Liver (tissue), 3 donors: ENCODE measurements around the gene PAX7.

Experiments used
- CTCF ChIP-seq: fragments of 150-350 bp; IDR thresholded peaks from 2 replicates; pipeline ENCODE4 v1.5.1; 2017; ENCODE audit warnings: improper control_type of control experiment, low read depth, low read length; ENCODE audit not compliant: missing input control
- EGR1 ChIP-seq, 2 donors: IDR thresholded peaks; 2 replicates each; pipeline ENCODE4 v1.6.1; 2016 to 2018; ENCODE audit warnings: antibody characterized with exemption in 2 of 2, low read depth in 2 of 2
- GABPA ChIP-seq, 2 donors: IDR thresholded peaks in 1 of 2; conservative IDR thresholded peaks in 1 of 2; 2 replicates each; pipeline ENCODE4 v1.6.1; 2016; ENCODE audit warnings: antibody characterized with exemption in 2 of 2, mild to moderate bottlenecking in 1 of 2, moderate library complexity in 1 of 2
- HNF4G ChIP-seq: IDR thresholded peaks from 2 replicates; pipeline ENCODE4 v1.6.1; 2016; ENCODE audit warnings: antibody characterized with exemption
- RAD21 ChIP-seq, 2 donors: IDR thresholded peaks; 2 replicates each; pipeline ENCODE4 v1.6.1; 2016; ENCODE audit warnings: antibody characterized with exemption in 2 of 2, mild to moderate bottlenecking in 2 of 2
- REST ChIP-seq: IDR thresholded peaks from 2 replicates; pipeline ENCODE4 v1.6.1; 2016; ENCODE audit warnings: antibody characterized with exemption, mild to moderate bottlenecking
- SP1 ChIP-seq: IDR thresholded peaks from 2 replicates; pipeline ENCODE4 v1.6.1; 2018; ENCODE audit warnings: antibody characterized with exemption, mild to moderate bottlenecking
- TAF1 ChIP-seq: conservative IDR thresholded peaks from 2 replicates; pipeline ENCODE4 v1.6.1; 2016; ENCODE audit warnings: antibody characterized with exemption, mild to moderate bottlenecking
- donor health status: healthy.
- donor health status: healthy.

GRCh38 chr1:18734461-18735223 is 104.0 kb downstream of the PAX7 start:
- TF ChIP-seq CTCF: no peak
- no peak for TF ChIP-seq RAD21 (IDR thresholded peaks at IDR 0.05)
- TF ChIP-seq EGR1 (IDR thresholded peaks at IDR 0.05; ENCODE audit: low read depth in 2 of 2): no peak
- no peak for TF ChIP-seq REST
- TF ChIP-seq TAF1: no peak
- TF ChIP-seq HNF4G: no peak
- no peak for TF ChIP-seq GABPA (IDR thresholded peaks at IDR 0.05 in 1 of 2, conservative IDR thresholded peaks at IDR 0.05 in 1 of 2)
- TF ChIP-seq SP1: no peak
